Naive thymus-derived CD8-positive, alpha-beta T cell (primary cell): Measurements from ENCODE around the gene PPP1R37. TPM values are rescaled to one million over a fixed set of nuclear protein-coding genes. Genes with fewer than 3 reads are reported as not detected.
"Not testable (repeated sequence)": the region's sequence is repeated elsewhere in the genome, so short reads cannot be mapped to it uniquely, and the experiment has no call there.

Experiments
- ATAC-seq, 2 donors: fragments of 150-1000 bp; cut with Tn5 transposase in 1 of 2; sonication (Bioruptor Pico), chemical (Tn5 transposase) in 1 of 2; 1 replicate in 1 of 2; 2 replicates in 1 of 2; pipeline ENCODE4 v1.10.0; 2021; ENCODE audit warnings: mild to moderate bottlenecking in 2 of 2, moderate library complexity in 2 of 2
- POLR2A ChIA-PET: fragments of 350-600 bp; sonication (Branson Sonifier 250); formaldehyde crosslinking; loops from one replicate; lab custom pipeline; 2021; ENCODE audit warnings: antibody characterized with exemption; lab: Charles Lee
- DNase-seq, 10 donors: peaks; one replicate each; pipeline versions ENCODE4 v3.0.0 to v3.0.0-alpha.2; 2020 to 2022
- H3K27ac Mint-ChIP-seq, 10 donors: one replicate each; pipeline ENCODE4 v1.8.0; 2020 to 2022; ENCODE audit warnings: mild to moderate bottlenecking in 10 of 10, mixed read lengths in 10 of 10, moderate library complexity in 4 of 10, inconsistent platforms in 1 of 10
- H3K27me3 Mint-ChIP-seq, 5 donors: one replicate each; pipeline ENCODE4 v1.8.0; 2021 to 2022; ENCODE audit warnings: mixed read lengths in 5 of 5
- H3K36me3 Mint-ChIP-seq, 3 donors: one replicate each; pipeline ENCODE4 v1.8.0; 2020 to 2022; ENCODE audit warnings: mixed read lengths in 3 of 3, mild to moderate bottlenecking in 2 of 3, inconsistent platforms in 1 of 3
- H3K4me1 Mint-ChIP-seq, 4 donors: one replicate each; pipeline ENCODE4 v1.8.0; 2021 to 2022; ENCODE audit warnings: mixed read lengths in 4 of 4
- H3K4me3 Mint-ChIP-seq, 10 donors: one replicate each; pipeline ENCODE4 v1.8.0; 2020 to 2022; ENCODE audit warnings: mild to moderate bottlenecking in 10 of 10, mixed read lengths in 10 of 10, moderate library complexity in 6 of 10, inconsistent platforms in 1 of 10
- H3K9me3 Mint-ChIP-seq, 9 donors: one replicate each; pipeline ENCODE4 v1.8.0; 2020 to 2022; ENCODE audit warnings: mixed read lengths in 9 of 9, mild to moderate bottlenecking in 3 of 9, inconsistent platforms in 1 of 9, moderate library complexity in 1 of 9
- polyA plus RNA-seq, 3 donors: library from polyadenylated mRNA; unstranded; fragments of 300-500 nt; fragmentation: Illumina TruSeq; gene quantifications; one replicate each; pipeline ENCODE4 v1.2.3, GENCODE V29; 2021
- total RNA-seq, 8 experiments: library from RNA in 2 of 8; stranded (reverse) in 2 of 8; gene quantifications; one replicate each; pipeline ENCODE4 v1.2.3 and lab custom pipeline; 2021 to 2026

Gene PPP1R37
- total and polyA plus RNA-seq, 5 experiments from 2014 or later, result 0.40 to 33.3 (median 2.0) TPM

DNA sequence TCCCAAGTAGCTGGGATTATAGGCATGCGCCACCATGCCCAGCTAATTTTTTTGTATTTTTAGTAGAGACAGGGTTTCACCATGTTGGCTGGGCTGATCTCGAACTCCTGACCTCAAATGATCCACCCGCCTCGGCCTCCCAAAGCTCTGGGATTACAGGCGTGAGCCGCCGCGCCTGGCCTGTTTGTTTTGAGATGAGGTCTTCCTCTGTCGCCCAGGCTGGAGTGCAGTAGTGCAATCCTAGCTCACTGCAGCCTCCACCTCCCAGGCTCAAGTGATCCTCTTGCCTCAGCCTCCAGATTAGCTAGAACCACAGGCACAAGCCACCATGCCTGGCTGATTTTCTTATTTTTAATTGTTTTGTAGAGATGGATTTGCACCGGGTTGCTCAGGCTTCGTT lies 13.4 kb downstream of the PPP1R37 start:
- not testable (repeated sequence) for DNase-seq, H3K9me3 Mint-ChIP-seq, ATAC-seq, H3K4me3 Mint-ChIP-seq, H3K36me3 Mint-ChIP-seq, H3K27me3 Mint-ChIP-seq
- H3K4me1 Mint-ChIP-seq, result peaks cover 25 to 67% (median 63%) of the 10 kb centered on the region in 4 donors
- H3K27ac Mint-ChIP-seq, result peak overlapping the region in 3 of 10 donors; percentile 13 to 53 (median 53)
- POLR2A ChIA-PET, result interaction anchor here (0.7 to 4.5 kb wide), 2 partner anchors 14 to 41 kb away, joined by 6 to 42 read pairs; partner anchors contain the start of gene PPP1R37

DNA sequence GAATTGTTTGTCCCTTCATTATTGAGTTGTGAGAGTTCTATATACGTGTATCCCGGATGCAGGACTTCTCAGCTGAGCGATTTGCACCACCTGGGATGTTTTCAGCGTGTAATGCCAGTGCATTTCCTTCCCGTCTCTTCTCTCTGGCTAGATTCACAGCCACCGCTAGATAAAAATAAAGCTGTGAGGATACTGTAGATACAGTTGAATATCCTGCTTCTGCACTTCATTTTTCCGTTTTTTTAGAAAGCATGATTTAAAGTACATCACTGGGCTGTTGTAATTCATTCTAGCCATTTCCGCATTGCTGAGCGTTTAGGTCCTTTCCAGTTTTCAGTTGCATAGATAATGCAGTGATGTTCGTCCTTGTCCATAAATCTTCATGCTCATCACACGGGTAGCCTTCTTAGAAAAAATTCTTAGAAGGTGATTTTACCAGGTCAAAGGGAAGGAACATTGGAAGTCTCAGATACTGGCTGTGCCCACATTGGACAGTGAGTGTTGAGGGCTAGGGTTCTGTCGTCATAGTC lies 14.7 kb downstream of the PPP1R37 start:
- POLR2A ChIA-PET, result no interaction called here
- peak overlapping the region in 3 of 10 donors; percentile 5 to 20 (median 9) for H3K27ac Mint-ChIP-seq
- no peak for ATAC-seq

DNA sequence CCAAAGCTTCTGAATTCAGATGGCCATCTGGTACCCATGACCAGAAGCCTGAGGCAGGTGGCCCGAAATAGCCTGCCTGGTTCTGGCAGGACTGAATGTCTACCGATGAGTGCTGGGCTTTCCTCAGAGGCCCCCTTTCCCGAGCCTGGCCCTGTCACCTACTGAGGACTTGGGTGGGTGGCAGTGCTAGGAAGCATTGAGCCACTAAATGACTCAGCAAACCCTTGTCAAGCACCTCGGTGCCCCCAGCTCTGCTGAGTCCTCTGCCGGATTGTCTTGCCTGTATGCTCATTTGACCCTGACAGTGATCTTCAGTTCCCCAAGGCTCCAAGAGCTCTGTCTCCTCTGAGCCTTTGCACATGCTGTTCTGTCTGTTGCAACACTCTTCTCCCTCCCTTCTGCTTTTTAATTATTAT lies 17.9 kb downstream of the PPP1R37 start:
- POLR2A ChIA-PET, result no interaction called here
- no peak overlapping the region for H3K4me3 Mint-ChIP-seq
- H3K9me3 Mint-ChIP-seq, result no peaks in the 10 kb centered on the region
- no peak for DNase-seq
- no peak for ATAC-seq
- H3K27ac Mint-ChIP-seq, result no peak overlapping the region
- H3K36me3 Mint-ChIP-seq, result no peaks in the 10 kb centered on the region
- H3K4me1 Mint-ChIP-seq, result peaks cover 12 to 54% (median 46%) of the 10 kb centered on the region in 4 donors
- no peaks in the 10 kb centered on the region for H3K27me3 Mint-ChIP-seq

More for the DNA sequence above, 14.7 kb downstream of the PPP1R37 start:
- no peak for DNase-seq
- H3K4me3 Mint-ChIP-seq, result no peak overlapping the region
- no peaks in the 10 kb centered on the region for H3K36me3 Mint-ChIP-seq
- no peaks in the 10 kb centered on the region for H3K9me3 Mint-ChIP-seq
- peaks cover 26 to 62% (median 55%) of the 10 kb centered on the region in 4 donors for H3K4me1 Mint-ChIP-seq
- no peaks in the 10 kb centered on the region for H3K27me3 Mint-ChIP-seq

- H3K27me3 Mint-ChIP-seq, result no peaks in the 10 kb centered on the region
- peak overlapping the region in 3 of 10 donors; percentile 5 to 35 (median 22) for H3K27ac Mint-ChIP-seq
- DNase-seq (no peak), ATAC-seq (no peak)
- no peaks in the 10 kb centered on the region for H3K9me3 Mint-ChIP-seq
- H3K4me3 Mint-ChIP-seq, result no peak overlapping the region
- H3K4me1 Mint-ChIP-seq, result peaks cover 20 to 64% (median 53%) of the 10 kb centered on the region in 4 donors
- POLR2A ChIA-PET, result interaction anchor here (1.3 to 2.2 kb wide), 2 partner anchors 9 to 73 kb away, joined by 4 to 8 read pairs; partner anchors contain the start of gene CLASRP
- no peaks in the 10 kb centered on the region for H3K36me3 Mint-ChIP-seq
These were observed 19.3 kb downstream of the PPP1R37 start for GRCh38 chr19:45112111-45112827.

DNA sequence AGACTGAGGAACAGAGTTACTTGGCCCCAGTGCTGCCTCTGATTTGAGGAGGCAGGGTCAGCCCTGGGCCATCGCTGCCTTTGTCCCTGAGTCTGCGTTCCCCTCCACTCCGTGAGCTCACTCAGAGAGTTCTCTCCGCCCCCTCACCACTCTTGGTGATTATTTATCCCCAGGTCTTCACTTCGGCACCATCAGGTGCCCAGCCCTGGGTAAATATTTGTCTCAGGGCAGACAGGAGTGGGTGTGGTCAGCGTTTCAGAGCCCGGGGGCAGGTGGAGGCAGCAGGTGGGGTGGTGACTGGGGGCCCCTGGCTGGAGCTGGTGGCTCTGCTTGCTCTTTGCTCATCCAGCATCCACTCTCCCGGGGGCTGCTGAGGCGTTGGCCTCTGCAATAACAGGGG lies 20.6 kb downstream of the PPP1R37 start:
- H3K27ac Mint-ChIP-seq, result peak overlapping the region in 9 of 10 donors; percentile 21 to 89 (median 66)
- peak overlapping the region in 5 of 10 donors; percentile 9 to 58 (median 54) for H3K4me3 Mint-ChIP-seq
- H3K9me3 Mint-ChIP-seq, result no peaks in the 10 kb centered on the region
- POLR2A ChIA-PET, result interaction anchor here (2.2 kb wide), 1 partner anchor 10 kb away, joined by 8 read pairs; no protein-coding TSS in a partner anchor
- H3K27me3 Mint-ChIP-seq, result no peaks in the 10 kb centered on the region
- no peaks in the 10 kb centered on the region for H3K36me3 Mint-ChIP-seq
- H3K4me1 Mint-ChIP-seq, result peaks cover 24 to 67% (median 63%) of the 10 kb centered on the region in 4 donors
- no peak for ATAC-seq
- DNase-seq, result no peak

- POLR2A ChIA-PET, result no interaction called here
- peaks cover 25 to 69% (median 66%) of the 10 kb centered on the region in 4 donors for H3K4me1 Mint-ChIP-seq
- H3K27me3 Mint-ChIP-seq, result no peaks in the 10 kb centered on the region
- H3K4me3 Mint-ChIP-seq, result peak overlapping the region in 5 of 10 donors; percentile 9 to 58 (median 54)
- ATAC-seq (no peak), DNase-seq (no peak)
- H3K36me3 Mint-ChIP-seq, result no peaks in the 10 kb centered on the region
- H3K9me3 Mint-ChIP-seq, result no peaks in the 10 kb centered on the region
- peak overlapping the region in 7 of 10 donors; percentile 59 to 89 (median 75) for H3K27ac Mint-ChIP-seq
These were observed 21.1 kb downstream of the PPP1R37 start for GRCh38 chr19:45114116-45114515.

- POLR2A ChIA-PET, result interaction anchor here (0.9 kb wide), 1 partner anchor 13 kb away, joined by 3 read pairs; no protein-coding TSS in a partner anchor
These were observed 23.0 kb downstream of the PPP1R37 start for GRCh38 chr19:45115809-45116615.

GRCh38 chr19:45117167-45117594 lies 24.2 kb downstream of the PPP1R37 start:
- peak overlapping the region in 9 of 10 donors; percentile 11 to 88 (median 76) for H3K27ac Mint-ChIP-seq
- peaks cover 32 to 87% (median 85%) of the 10 kb centered on the region in 4 donors for H3K4me1 Mint-ChIP-seq
- H3K4me3 Mint-ChIP-seq, result peak overlapping the region; percentile 46 to 82 (median 80)
- POLR2A ChIA-PET, result interaction anchor here (0.6 to 2.6 kb wide), 3 partner anchors 14 to 879 kb away, joined by 4 to 9 read pairs (median 5); no protein-coding TSS in a partner anchor
- DNase-seq, result peak in 6 of 10 donors; percentile 16 to 46 (median 34)
- H3K27me3 Mint-ChIP-seq, result no peaks in the 10 kb centered on the region
- no peaks in the 10 kb centered on the region for H3K36me3 Mint-ChIP-seq
- peak; percentile 67 to 79 for ATAC-seq
- no peaks in the 10 kb centered on the region for H3K9me3 Mint-ChIP-seq

More at GRCh38 chr19:45115809-45116615, 23.0 kb downstream of the PPP1R37 start:
- DNase-seq (no peak), ATAC-seq (no peak)
- Mint-ChIP-seq H3K9me3 (no peaks in the 10 kb centered on the region), H3K4me3 (peak overlapping the region in 5 of 10 donors; percentile 38 to 82 (median 79)), H3K36me3 (no peaks in the 10 kb centered on the region), H3K27me3 (no peaks in the 10 kb centered on the region), H3K27ac (peak overlapping the region in 7 of 10 donors; percentile 32 to 88 (median 61)), H3K4me1 (peaks cover 28 to 80% (median 75%) of the 10 kb centered on the region in 4 donors)

- Mint-ChIP-seq H3K9me3 (no peaks in the 10 kb centered on the region), H3K27me3 (no peaks in the 10 kb centered on the region), H3K27ac (peak overlapping the region in 7 of 10 donors; percentile 55 to 88 (median 80)), H3K4me3 (peak overlapping the region in 9 of 10 donors; percentile 46 to 82 (median 81)), H3K36me3 (no peaks in the 10 kb centered on the region), H3K4me1 (peaks cover 36 to 90% (median 88%) of the 10 kb centered on the region in 4 donors)
- DNase-seq (no peak), ATAC-seq (peak in 1 of 2 donors; percentile 10)
- POLR2A ChIA-PET, result interaction anchor here (0.5 to 2.6 kb wide), 4 partner anchors 14 to 201 kb away, joined by 4 to 9 read pairs (median 5); no protein-coding TSS in a partner anchor
These were observed 24.7 kb downstream of the PPP1R37 start for GRCh38 chr19:45117671-45118070.

- no peaks in the 10 kb centered on the region for H3K9me3 Mint-ChIP-seq
- H3K4me1 Mint-ChIP-seq, result peaks cover 36 to 89% (median 87%) of the 10 kb centered on the region in 4 donors
- ATAC-seq, result no peak
- H3K27me3 Mint-ChIP-seq, result no peaks in the 10 kb centered on the region
- no peaks in the 10 kb centered on the region for H3K36me3 Mint-ChIP-seq
- peak overlapping the region in 9 of 10 donors; percentile 46 to 82 (median 79) for H3K4me3 Mint-ChIP-seq
- no peak for DNase-seq
- POLR2A ChIA-PET, result interaction anchor here (0.5 to 2.6 kb wide), 5 partner anchors 15 to 202 kb away, joined by 4 to 9 read pairs (median 5); no protein-coding TSS in a partner anchor
- peak overlapping the region in 9 of 10 donors; percentile 53 to 91 (median 80) for H3K27ac Mint-ChIP-seq
These were observed 25.1 kb downstream of the PPP1R37 start for GRCh38 chr19:45118106-45118505.

DNA sequence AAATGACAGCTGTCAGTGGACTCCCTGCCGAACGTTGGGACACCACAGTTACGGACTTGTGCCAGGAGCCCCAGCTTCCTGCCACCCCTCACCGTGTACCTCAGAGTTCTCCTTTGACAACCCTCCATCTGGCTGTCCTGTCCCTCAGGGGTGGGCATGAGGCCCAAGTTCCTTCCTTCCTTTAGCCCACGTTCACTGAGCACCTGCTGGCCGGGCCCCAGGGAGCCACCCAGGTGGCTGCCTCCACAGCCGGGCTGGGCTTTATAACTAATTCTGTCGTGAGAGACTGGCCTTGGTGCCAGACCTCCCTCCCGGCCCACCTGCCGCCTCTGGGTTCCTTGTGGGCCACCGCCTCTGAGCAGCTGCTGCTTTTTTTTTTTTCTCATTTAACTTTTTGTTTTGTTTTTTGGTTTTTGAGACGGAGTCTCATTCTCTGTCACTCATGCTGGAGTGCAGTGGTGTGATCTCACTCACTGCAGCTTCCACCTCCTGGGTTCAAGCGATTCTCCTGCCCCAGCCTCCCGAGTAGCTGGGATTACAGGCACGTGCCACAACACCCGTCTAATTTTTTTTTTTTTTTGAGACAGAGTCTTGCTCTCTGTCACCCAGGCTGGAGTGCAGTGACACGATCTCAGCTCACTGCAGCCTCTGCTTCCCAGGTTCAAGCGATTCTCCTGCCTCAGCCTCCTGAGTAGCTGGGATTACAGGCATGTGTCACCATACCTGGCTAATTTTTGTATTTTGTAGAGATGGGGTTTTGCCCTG lies 25.8 kb downstream of the PPP1R37 start:
- Mint-ChIP-seq H3K4me3 (peak overlapping the region; percentile 49 to 82 (median 70)), H3K27ac (peak overlapping the region; percentile 18 to 91 (median 82)), H3K4me1 (peaks cover 36 to 88% (median 83%) of the 10 kb centered on the region in 4 donors)
- POLR2A ChIA-PET, result interaction anchor here (0.8 to 2.6 kb wide), 3 partner anchors 15 to 58 kb away, joined by 4 to 9 read pairs (median 5); no protein-coding TSS in a partner anchor
- H3K27me3 Mint-ChIP-seq, H3K36me3 Mint-ChIP-seq, H3K9me3 Mint-ChIP-seq: not testable (repeated sequence)
- ATAC-seq (peak; percentile 16 to 18), DNase-seq (peak in 2 of 10 donors; percentile 13 to 21)
